AG04449 (cell line): ENCODE measurements around the gene LACC1.

Experiments used
- CTCF ChIA-PET: fragments of 350-600 bp; formaldehyde crosslinking; extraction: SDS; loops from one replicate; lab custom pipeline; 2021; ENCODE audit warnings: antibody characterized with exemption; lab: Yijun Ruan, JAX
- POLR2A ChIA-PET: fragments of 400-600, 350-600 bp; formaldehyde crosslinking; extraction: SDS; loops from one replicate; lab custom pipeline; 2020; ENCODE audit warnings: antibody characterized with exemption, inconsistent platforms; lab: Yijun Ruan, JAX
- DNase-seq: peaks from one replicate; pipeline ENCODE4 v3.0.0-alpha.2; 2010; ENCODE audit warnings: low read depth, low spot score
- H3K4me3 ChIP-seq: 2 replicates; pipeline ENCODE4 v1.5.1; 2011; ENCODE audit warnings: low read depth, mild to moderate bottlenecking, control low read depth, low read length
- CTCF ChIP-seq: IDR thresholded peaks from one replicate; pipeline ENCODE4 v1.5.1; 2011; ENCODE audit warnings: mild to moderate bottlenecking, moderate library complexity, low read length, control low read depth, inconsistent platforms; ENCODE audit not compliant: insufficient read depth; ENCODE audit errors: missing control alignments

The LACC1 gene

GRCh38 chr13:43895940-43896339 is 16.2 kb downstream of the LACC1 start:
- no peak overlapping the region for H3K4me3 ChIP-seq
- CTCF ChIA-PET: interaction anchor here (1.0 to 3.0 kb wide), 3 partner anchors 9 to 926 kb away, joined by 3 to 27 read pairs (median 9); no protein-coding TSS in a partner anchor
- DNase-seq: no peak
- POLR2A ChIA-PET: no interaction called here
- TF ChIP-seq CTCF: no peak

GRCh38 chr13:43905435-43906031 is 25.8 kb downstream of the LACC1 start:
- ChIA-PET CTCF (interaction anchor here (0.6 to 6.2 kb wide), 40 partner anchors 9 to 1404 kb away, joined by 3 to 242 read pairs (median 4); no protein-coding TSS in a partner anchor), POLR2A (no interaction called here)
- no peak for DNase-seq
- no peak overlapping the region for H3K4me3 ChIP-seq
- peak; percentile 43 for TF ChIP-seq CTCF

GRCh38 chr13:43908156-43909126 is 28.7 kb downstream of the LACC1 start:
- H3K4me3 ChIP-seq: no peak overlapping the region
- ChIA-PET CTCF (interaction anchor here (0.6 to 6.2 kb wide), 56 partner anchors 8 to 1110 kb away, joined by 3 to 242 read pairs (median 4); no protein-coding TSS in a partner anchor), POLR2A (interaction anchor here (1.0 kb wide), 1 partner anchor 527 kb away, joined by 5 read pairs; no protein-coding TSS in a partner anchor)
- no peak for TF ChIP-seq CTCF
- DNase-seq: peak; percentile 38

GRCh38 chr13:43910856-43911255 is 31.2 kb downstream of the LACC1 start:
- no peak for DNase-seq
- POLR2A ChIA-PET: no interaction called here
- H3K4me3 ChIP-seq: no peak overlapping the region
- no peak for TF ChIP-seq CTCF
- CTCF ChIA-PET: interaction anchor here (0.8 to 2.8 kb wide), 5 partner anchors 10 to 527 kb away, joined by 3 to 16 read pairs (median 3); no protein-coding TSS in a partner anchor

- CTCF ChIA-PET: interaction anchor here (0.8 to 2.8 kb wide), 4 partner anchors 10 to 527 kb away, joined by 3 to 16 read pairs (median 4); no protein-coding TSS in a partner anchor
- TF ChIP-seq CTCF: no peak
- H3K4me3 ChIP-seq: no peak overlapping the region
- POLR2A ChIA-PET: no interaction called here
- DNase-seq: no peak
These were observed 31.6 kb downstream of the LACC1 start for GRCh38 chr13:43911278-43911677.
